ENCODE data around the gene SLC24A3.

The SLC24A3 gene

GRCh38 chr20:19538556-19538955, 326.1 kb downstream of the SLC24A3 start:
- Histone ChIP-seq H4K8ac (ENCODE audit: low read depth, low read length) (no peak overlapping the region), H3K27ac (replicated peaks; ENCODE audit: low read length) (no peak overlapping the region), H3K4me2 (ENCODE audit: insufficient read depth, low read length, poor library complexity, severe bottlenecking) (no peak overlapping the region), H2AK5ac (ENCODE audit: low read depth, low read length) (no peak overlapping the region), H3K4me3 (ENCODE audit: low read length in 2 of 2) (no peak overlapping the region), H3K4ac (ENCODE audit: low read length) (no peak overlapping the region), H3K27me3 (ENCODE audit: control insufficient read depth in 3 of 3, insufficient read depth in 3 of 3, low read depth in 1 of 3, low read length in 3 of 3) (no peaks in the 10 kb centered on the region), H3K14ac (ENCODE audit: low read length) (no peak overlapping the region), H2BK12ac (ENCODE audit: low read length) (no peak overlapping the region), H2BK5ac (ENCODE audit: low read length) (no peak overlapping the region), H2AFZ (ENCODE audit: low read length) (no peak overlapping the region), H2BK15ac (ENCODE audit: low read length) (no peak overlapping the region), H4K91ac (ENCODE audit: low read depth, low read length, poor library complexity) (no peak overlapping the region), H3K4me1 (ENCODE audit: control insufficient read depth in 2 of 2, insufficient read depth in 1 of 2, low read depth in 1 of 2, low read length in 2 of 2) (no peaks in the 10 kb centered on the region), H3K79me1 (ENCODE audit: low read depth, low read length) (no peaks in the 10 kb centered on the region), H2BK120ac (ENCODE audit: low read depth, low read length) (no peak overlapping the region), H3K36me3 (replicated peaks in 1 of 2; ENCODE audit: control insufficient read depth in 2 of 2, insufficient read depth in 2 of 2, low read length in 2 of 2) (no peaks in the 10 kb centered on the region), H3K9ac (ENCODE audit: low read depth, low read length, poor library complexity) (no peak overlapping the region), H3K9me3 (replicated peaks in 1 of 2; ENCODE audit: control insufficient read depth in 2 of 2, insufficient read depth in 1 of 2, low read depth in 1 of 2, low read length in 2 of 2) (peaks cover 0 to 2% of the 10 kb centered on the region in 2 donors), H3K18ac (ENCODE audit: low read length) (no peak overlapping the region), H3K23ac (ENCODE audit: low read depth, low read length, poor library complexity) (no peak overlapping the region)
- no peak for DNase-seq (ENCODE audit: low spot score)
- WGBS, 2 donors (ENCODE audit: extremely low coverage in 2 of 2, insufficient read length in 2 of 2, insufficient replicate concordance in 1 of 2) = no CpG with 5 or more reads among the region's 3 CpGs

DNA sequence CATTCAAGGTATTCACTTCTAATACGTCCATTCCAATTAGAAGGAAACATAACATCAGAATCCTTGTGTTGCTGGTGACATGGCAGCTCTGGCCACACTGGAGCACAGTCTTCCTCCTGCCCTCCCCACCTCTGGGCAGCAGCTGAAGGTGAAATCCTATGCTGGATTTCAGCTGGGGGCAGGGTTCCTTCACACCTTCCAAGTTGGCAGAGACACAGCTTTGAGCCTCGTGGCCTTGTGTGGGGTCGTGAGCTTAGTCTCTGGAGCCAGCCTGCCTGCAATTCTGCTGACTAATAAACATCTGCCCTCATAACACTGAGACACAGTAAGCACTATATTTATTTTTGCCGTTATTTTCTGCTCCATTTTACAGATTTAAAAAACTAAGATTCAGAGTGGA, 326.7 kb downstream of the SLC24A3 start:
- Histone ChIP-seq H3K18ac (ENCODE audit: low read length) (no peak overlapping the region), H2BK120ac (ENCODE audit: low read depth, low read length) (no peak overlapping the region), H2BK12ac (ENCODE audit: low read length) (no peak overlapping the region), H2BK15ac (ENCODE audit: low read length) (no peak overlapping the region), H3K14ac (ENCODE audit: low read length) (no peak overlapping the region), H2AK5ac (ENCODE audit: low read depth, low read length) (no peak overlapping the region), H3K4me3 (ENCODE audit: low read length in 2 of 2) (no peak overlapping the region), H3K4ac (ENCODE audit: low read length) (no peak overlapping the region), H3K9ac (ENCODE audit: low read depth, low read length, poor library complexity) (no peak overlapping the region), H3K36me3 (replicated peaks in 1 of 2; ENCODE audit: control insufficient read depth in 2 of 2, insufficient read depth in 2 of 2, low read length in 2 of 2) (no peaks in the 10 kb centered on the region), H3K9me3 (replicated peaks in 1 of 2; ENCODE audit: control insufficient read depth in 2 of 2, insufficient read depth in 1 of 2, low read depth in 1 of 2, low read length in 2 of 2) (peaks cover 0 to 2% of the 10 kb centered on the region in 2 donors), H4K8ac (ENCODE audit: low read depth, low read length) (no peak overlapping the region), H3K4me2 (ENCODE audit: insufficient read depth, low read length, poor library complexity, severe bottlenecking) (no peak overlapping the region), H4K91ac (ENCODE audit: low read depth, low read length, poor library complexity) (no peak overlapping the region), H3K23ac (ENCODE audit: low read depth, low read length, poor library complexity) (no peak overlapping the region), H3K27me3 (ENCODE audit: control insufficient read depth in 3 of 3, insufficient read depth in 3 of 3, low read depth in 1 of 3, low read length in 3 of 3) (no peaks in the 10 kb centered on the region), H3K27ac (replicated peaks; ENCODE audit: low read length) (no peak overlapping the region), H3K79me1 (ENCODE audit: low read depth, low read length) (no peaks in the 10 kb centered on the region), H2AFZ (ENCODE audit: low read length) (no peak overlapping the region), H2BK5ac (ENCODE audit: low read length) (no peak overlapping the region), H3K4me1 (ENCODE audit: control insufficient read depth in 2 of 2, insufficient read depth in 1 of 2, low read depth in 1 of 2, low read length in 2 of 2) (no peaks in the 10 kb centered on the region)
- no peak for DNase-seq (ENCODE audit: low spot score)
- no CpG with 5 or more reads among the region's 4 CpGs for WGBS, 2 donors (ENCODE audit: extremely low coverage in 2 of 2, insufficient read length in 2 of 2, insufficient replicate concordance in 1 of 2)

- H2AK5ac ChIP-seq (ENCODE audit: low read depth, low read length) = no peak overlapping the region
- H3K23ac ChIP-seq (ENCODE audit: low read depth, low read length, poor library complexity) = no peak overlapping the region
- H2BK5ac ChIP-seq (ENCODE audit: low read length) = no peak overlapping the region
- no CpG with 5 or more reads among the region's 7 CpGs for WGBS, 2 donors (ENCODE audit: extremely low coverage in 2 of 2, insufficient read length in 2 of 2, insufficient replicate concordance in 1 of 2)
- no peaks in the 10 kb centered on the region for H3K9me3 ChIP-seq (replicated peaks in 1 of 2; ENCODE audit: control insufficient read depth in 2 of 2, insufficient read depth in 1 of 2, low read depth in 1 of 2, low read length in 2 of 2)
- H3K4me3 ChIP-seq (ENCODE audit: low read length in 2 of 2) = no peak overlapping the region
- no peak overlapping the region for H2BK12ac ChIP-seq (ENCODE audit: low read length)
- H3K4me1 ChIP-seq (ENCODE audit: control insufficient read depth in 2 of 2, insufficient read depth in 1 of 2, low read depth in 1 of 2, low read length in 2 of 2) = no peaks in the 10 kb centered on the region
- no peaks in the 10 kb centered on the region for H3K36me3 ChIP-seq (replicated peaks in 1 of 2; ENCODE audit: control insufficient read depth in 2 of 2, insufficient read depth in 2 of 2, low read length in 2 of 2)
- H3K9ac ChIP-seq (ENCODE audit: low read depth, low read length, poor library complexity) = no peak overlapping the region
- H2AFZ ChIP-seq (ENCODE audit: low read length) = no peak overlapping the region
- no peak overlapping the region for H4K8ac ChIP-seq (ENCODE audit: low read depth, low read length)
- no peak overlapping the region for H3K27ac ChIP-seq (replicated peaks; ENCODE audit: low read length)
- no peak overlapping the region for H3K18ac ChIP-seq (ENCODE audit: low read length)
- no peak for DNase-seq (ENCODE audit: low spot score)
- H3K79me1 ChIP-seq (ENCODE audit: low read depth, low read length) = no peaks in the 10 kb centered on the region
- H2BK120ac ChIP-seq (ENCODE audit: low read depth, low read length) = no peak overlapping the region
- H3K4me2 ChIP-seq (ENCODE audit: insufficient read depth, low read length, poor library complexity, severe bottlenecking) = no peak overlapping the region
- no peak overlapping the region for H3K4ac ChIP-seq (ENCODE audit: low read length)
- H2BK15ac ChIP-seq (ENCODE audit: low read length) = no peak overlapping the region
- no peaks in the 10 kb centered on the region for H3K27me3 ChIP-seq (ENCODE audit: control insufficient read depth in 3 of 3, insufficient read depth in 3 of 3, low read depth in 1 of 3, low read length in 3 of 3)
- H4K91ac ChIP-seq (ENCODE audit: low read depth, low read length, poor library complexity) = no peak overlapping the region
- no peak overlapping the region for H3K14ac ChIP-seq (ENCODE audit: low read length)
Measured at GRCh38 chr20:19540392-19540791, 327.9 kb downstream of the SLC24A3 start.

- no peak overlapping the region for H3K4ac ChIP-seq (ENCODE audit: low read length)
- no peaks in the 10 kb centered on the region for H3K4me1 ChIP-seq (ENCODE audit: control insufficient read depth in 2 of 2, insufficient read depth in 1 of 2, low read depth in 1 of 2, low read length in 2 of 2)
- H3K4me3 ChIP-seq (ENCODE audit: low read length in 2 of 2) = no peak overlapping the region
- H4K8ac ChIP-seq (ENCODE audit: low read depth, low read length) = no peak overlapping the region
- H2AFZ ChIP-seq (ENCODE audit: low read length) = no peak overlapping the region
- no peak overlapping the region for H2BK120ac ChIP-seq (ENCODE audit: low read depth, low read length)
- no peak overlapping the region for H3K14ac ChIP-seq (ENCODE audit: low read length)
- no peak overlapping the region for H3K18ac ChIP-seq (ENCODE audit: low read length)
- no peaks in the 10 kb centered on the region for H3K27me3 ChIP-seq (ENCODE audit: control insufficient read depth in 3 of 3, insufficient read depth in 3 of 3, low read depth in 1 of 3, low read length in 3 of 3)
- no peak overlapping the region for H2BK15ac ChIP-seq (ENCODE audit: low read length)
- H2AK5ac ChIP-seq (ENCODE audit: low read depth, low read length) = no peak overlapping the region
- H3K23ac ChIP-seq (ENCODE audit: low read depth, low read length, poor library complexity) = no peak overlapping the region
- H3K9me3 ChIP-seq (replicated peaks in 1 of 2; ENCODE audit: control insufficient read depth in 2 of 2, insufficient read depth in 1 of 2, low read depth in 1 of 2, low read length in 2 of 2) = no peaks in the 10 kb centered on the region
- no peak overlapping the region for H3K27ac ChIP-seq (replicated peaks; ENCODE audit: low read length)
- no peak overlapping the region for H4K91ac ChIP-seq (ENCODE audit: low read depth, low read length, poor library complexity)
- no peak overlapping the region for H2BK12ac ChIP-seq (ENCODE audit: low read length)
- DNase-seq (ENCODE audit: low spot score) = no peak
- no CpG with 5 or more reads among the region's 6 CpGs for WGBS, 2 donors (ENCODE audit: extremely low coverage in 2 of 2, insufficient read length in 2 of 2, insufficient replicate concordance in 1 of 2)
- H3K4me2 ChIP-seq (ENCODE audit: insufficient read depth, low read length, poor library complexity, severe bottlenecking) = no peak overlapping the region
- no peak overlapping the region for H2BK5ac ChIP-seq (ENCODE audit: low read length)
- no peaks in the 10 kb centered on the region for H3K79me1 ChIP-seq (ENCODE audit: low read depth, low read length)
- no peak overlapping the region for H3K9ac ChIP-seq (ENCODE audit: low read depth, low read length, poor library complexity)
- H3K36me3 ChIP-seq (replicated peaks in 1 of 2; ENCODE audit: control insufficient read depth in 2 of 2, insufficient read depth in 2 of 2, low read length in 2 of 2) = no peaks in the 10 kb centered on the region
Measured at GRCh38 chr20:19543101-19543500, 330.7 kb downstream of the SLC24A3 start.
